Measurements from ENCODE around the gene TLN1.

Gene TLN1

DNA sequence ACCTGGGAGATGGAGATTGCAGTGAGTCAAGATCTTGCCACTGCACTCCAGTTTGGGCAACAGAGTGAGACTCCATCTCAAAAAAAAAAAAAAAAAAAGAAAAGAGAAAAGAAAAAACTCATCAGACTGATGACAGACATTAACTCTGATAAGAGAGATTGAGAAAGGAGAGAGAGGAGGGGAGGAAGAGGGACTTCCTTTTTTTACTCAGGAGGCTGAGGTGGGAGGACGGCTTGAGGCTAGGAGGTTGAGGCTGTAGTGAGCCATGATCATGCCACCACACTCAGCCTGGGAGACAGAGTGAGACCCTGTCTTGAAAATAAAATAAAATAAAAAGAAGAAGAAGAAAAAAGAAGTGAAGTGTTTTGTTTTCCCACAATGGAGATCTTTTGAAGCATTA, 31.8 kb upstream of the TLN1 start:
- Histone ChIP-seq H3K36me3 (ENCODE audit: control insufficient read depth, insufficient read depth, low read length) (peaks cover 4% of the 10 kb centered on the region; the same call in 1 of the 2 replicates), H3K4me1 (ENCODE audit: control insufficient read depth, insufficient read depth, low read length) (no peaks in the 10 kb centered on the region), H3K9me3 (ENCODE audit: control insufficient read depth, insufficient read depth, low read depth, low read length) (no peaks in the 10 kb centered on the region), H3K9ac (ENCODE audit: low read length) (no peak overlapping the region), H3K27me3 (ENCODE audit: control insufficient read depth, insufficient read depth, low read length) (no peaks in the 10 kb centered on the region), H3K27ac (ENCODE audit: low read depth, low read length) (no peak overlapping the region), H3K4me3 (ENCODE audit: low read depth, low read length) (no peak overlapping the region)

DNA sequence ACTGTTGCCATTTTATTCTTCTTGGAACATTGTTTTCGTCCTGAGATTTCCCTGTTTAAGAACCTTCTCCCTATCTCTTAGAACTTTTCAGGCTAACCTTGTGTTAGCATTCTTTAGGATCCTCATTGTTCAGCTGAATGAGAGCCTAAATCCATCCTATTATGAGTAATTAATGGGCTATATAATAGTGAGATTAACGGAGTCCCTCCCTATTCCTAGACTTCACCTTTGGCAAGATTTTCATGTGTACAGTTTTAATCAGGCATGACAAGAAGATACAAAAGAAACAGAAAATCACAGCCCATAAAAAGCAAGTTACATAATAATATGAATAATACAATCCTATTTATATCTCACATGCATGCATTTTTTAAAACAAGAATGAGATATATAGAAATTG, 31.2 kb upstream of the TLN1 start:
- H3K27me3 ChIP-seq (ENCODE audit: control insufficient read depth, insufficient read depth, low read length): no peaks in the 10 kb centered on the region
- no peak overlapping the region for H3K9ac ChIP-seq (ENCODE audit: low read length)
- H3K27ac ChIP-seq (ENCODE audit: low read depth, low read length): no peak overlapping the region
- no peak overlapping the region for H3K4me3 ChIP-seq (ENCODE audit: low read depth, low read length)
- no peaks in the 10 kb centered on the region for H3K9me3 ChIP-seq (ENCODE audit: control insufficient read depth, insufficient read depth, low read depth, low read length)
- peaks cover 4% of the 10 kb centered on the region; the same call in 1 of the 2 replicates for H3K36me3 ChIP-seq (ENCODE audit: control insufficient read depth, insufficient read depth, low read length)
- H3K4me1 ChIP-seq (ENCODE audit: control insufficient read depth, insufficient read depth, low read length): no peaks in the 10 kb centered on the region

DNA sequence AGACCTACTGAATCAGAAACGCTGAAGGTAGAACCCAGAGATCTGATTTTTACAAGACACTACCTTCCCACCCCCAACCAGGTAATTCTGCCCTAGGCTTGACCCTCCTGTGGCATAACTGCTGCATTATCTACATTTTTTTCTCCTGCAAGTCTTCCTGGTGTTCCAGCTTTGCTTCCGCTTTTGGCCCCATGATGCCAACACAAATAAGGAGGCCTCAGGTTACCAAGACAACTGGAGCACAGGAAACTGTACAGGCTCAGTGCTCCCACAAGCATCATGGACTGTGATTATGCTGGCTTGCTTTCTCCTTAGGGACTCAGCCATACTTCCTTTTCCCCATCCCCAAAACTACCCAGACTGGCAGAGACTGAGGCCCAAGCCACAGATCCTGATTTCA, 28.7 kb upstream of the TLN1 start:
- Histone ChIP-seq H3K4me1 (ENCODE audit: control insufficient read depth, insufficient read depth, low read length) (peaks cover 4% of the 10 kb centered on the region; the same call in 1 of the 2 replicates), H3K36me3 (ENCODE audit: control insufficient read depth, insufficient read depth, low read length) (peaks cover 4% of the 10 kb centered on the region; the same call in 1 of the 2 replicates), H3K9ac (ENCODE audit: low read length) (no peak overlapping the region), H3K4me3 (ENCODE audit: low read depth, low read length) (no peak overlapping the region), H3K27me3 (ENCODE audit: control insufficient read depth, insufficient read depth, low read length) (no peaks in the 10 kb centered on the region), H3K9me3 (ENCODE audit: control insufficient read depth, insufficient read depth, low read depth, low read length) (no peaks in the 10 kb centered on the region), H3K27ac (ENCODE audit: low read depth, low read length) (no peak overlapping the region)

DNA sequence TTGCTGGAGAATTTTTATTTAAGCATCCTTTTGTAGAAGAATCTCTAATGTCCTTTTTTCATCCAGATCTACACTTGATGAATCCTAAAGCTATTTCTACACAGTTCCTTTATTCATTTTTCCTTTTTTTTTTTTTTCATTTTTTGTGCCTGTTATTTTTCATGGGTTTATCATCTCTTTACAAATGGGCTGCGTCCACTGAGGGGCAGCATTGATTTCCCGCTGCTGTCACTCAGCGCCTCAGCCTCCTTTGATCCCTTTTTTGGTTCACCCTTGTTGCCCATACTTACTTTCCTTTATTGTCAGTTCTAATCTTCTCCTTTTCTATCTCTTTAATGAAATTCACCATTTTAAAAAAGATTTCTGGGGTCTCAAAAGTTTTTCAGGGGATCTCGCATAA, 27.8 kb upstream of the TLN1 start:
- no peaks in the 10 kb centered on the region for H3K9me3 ChIP-seq (ENCODE audit: control insufficient read depth, insufficient read depth, low read depth, low read length)
- no peak overlapping the region for H3K27ac ChIP-seq (ENCODE audit: low read depth, low read length)
- no peak overlapping the region for H3K4me3 ChIP-seq (ENCODE audit: low read depth, low read length)
- H3K9ac ChIP-seq (ENCODE audit: low read length): no peak overlapping the region
- no peaks in the 10 kb centered on the region for H3K27me3 ChIP-seq (ENCODE audit: control insufficient read depth, insufficient read depth, low read length)
- peaks cover 6% of the 10 kb centered on the region; the same call in 1 of the 2 replicates for H3K36me3 ChIP-seq (ENCODE audit: control insufficient read depth, insufficient read depth, low read length)
- H3K4me1 ChIP-seq (ENCODE audit: control insufficient read depth, insufficient read depth, low read length): peaks cover 4% of the 10 kb centered on the region; the same call in 1 of the 2 replicates

DNA sequence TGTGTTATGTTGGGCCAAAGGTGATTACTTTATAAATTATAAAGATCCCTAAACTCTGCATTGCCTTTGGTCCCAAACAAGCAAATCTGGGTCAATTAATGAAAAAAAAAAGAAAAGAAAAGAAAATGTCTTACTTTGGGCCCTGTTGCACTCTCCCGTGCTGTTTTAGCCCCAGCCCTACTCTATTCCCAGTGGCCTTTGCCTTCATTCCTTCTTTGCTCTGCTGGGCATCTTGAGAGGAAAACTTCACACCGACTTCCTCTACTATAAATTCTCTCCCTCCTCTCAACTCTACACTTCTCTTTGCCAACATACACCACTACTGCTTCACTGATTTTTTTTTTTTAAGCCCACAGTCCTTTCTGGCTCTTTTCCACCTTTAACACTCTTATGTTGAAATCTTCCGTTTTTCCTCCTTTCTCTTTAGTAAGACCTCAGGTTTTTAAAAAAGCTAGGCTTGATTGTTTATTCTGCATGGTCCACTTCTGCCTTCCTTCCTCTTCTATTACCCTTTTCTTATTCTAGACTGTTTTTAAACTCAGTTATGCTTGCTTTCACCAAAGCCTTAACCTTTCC, 26.6 kb upstream of the TLN1 start:
- Histone ChIP-seq H3K36me3 (ENCODE audit: control insufficient read depth, insufficient read depth, low read length) (peaks cover 13% of the 10 kb centered on the region), H3K4me3 (ENCODE audit: low read depth, low read length) (no peak overlapping the region), H3K27ac (ENCODE audit: low read depth, low read length) (no peak overlapping the region), H3K27me3 (ENCODE audit: control insufficient read depth, insufficient read depth, low read length) (no peaks in the 10 kb centered on the region), H3K9ac (ENCODE audit: low read length) (no peak overlapping the region), H3K4me1 (ENCODE audit: control insufficient read depth, insufficient read depth, low read length) (peaks cover 4% of the 10 kb centered on the region; the same call in 1 of the 2 replicates), H3K9me3 (ENCODE audit: control insufficient read depth, insufficient read depth, low read depth, low read length) (no peaks in the 10 kb centered on the region)

DNA sequence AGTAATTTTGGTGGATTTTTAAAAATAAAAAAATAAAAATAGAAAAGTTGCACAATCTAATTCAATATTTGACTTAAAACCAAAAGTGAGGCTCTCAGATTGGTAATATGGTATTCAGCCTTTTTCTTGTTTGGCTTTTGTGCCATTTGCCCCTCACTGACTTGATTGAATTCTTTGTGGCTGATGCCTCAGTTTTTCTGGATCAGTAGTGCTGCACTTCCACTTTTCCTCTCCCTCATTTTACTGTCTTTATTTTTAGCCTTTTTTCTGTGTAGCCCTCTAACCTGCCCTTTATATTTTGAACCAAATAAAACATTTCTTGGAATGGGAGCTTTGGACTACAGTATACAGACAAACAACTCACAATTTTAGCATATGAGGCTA, 25.9 kb upstream of the TLN1 start:
- H3K36me3 ChIP-seq (ENCODE audit: control insufficient read depth, insufficient read depth, low read length): peaks cover 20% of the 10 kb centered on the region
- peak overlapping the region; percentile 71 for H3K4me3 ChIP-seq (ENCODE audit: low read depth, low read length)
- peaks cover 4% of the 10 kb centered on the region; the same call in 1 of the 2 replicates for H3K4me1 ChIP-seq (ENCODE audit: control insufficient read depth, insufficient read depth, low read length)
- H3K9me3 ChIP-seq (ENCODE audit: control insufficient read depth, insufficient read depth, low read depth, low read length): no peaks in the 10 kb centered on the region
- H3K27ac ChIP-seq (ENCODE audit: low read depth, low read length): no peak overlapping the region
- no peak overlapping the region for H3K9ac ChIP-seq (ENCODE audit: low read length)
- no peaks in the 10 kb centered on the region for H3K27me3 ChIP-seq (ENCODE audit: control insufficient read depth, insufficient read depth, low read length)

DNA sequence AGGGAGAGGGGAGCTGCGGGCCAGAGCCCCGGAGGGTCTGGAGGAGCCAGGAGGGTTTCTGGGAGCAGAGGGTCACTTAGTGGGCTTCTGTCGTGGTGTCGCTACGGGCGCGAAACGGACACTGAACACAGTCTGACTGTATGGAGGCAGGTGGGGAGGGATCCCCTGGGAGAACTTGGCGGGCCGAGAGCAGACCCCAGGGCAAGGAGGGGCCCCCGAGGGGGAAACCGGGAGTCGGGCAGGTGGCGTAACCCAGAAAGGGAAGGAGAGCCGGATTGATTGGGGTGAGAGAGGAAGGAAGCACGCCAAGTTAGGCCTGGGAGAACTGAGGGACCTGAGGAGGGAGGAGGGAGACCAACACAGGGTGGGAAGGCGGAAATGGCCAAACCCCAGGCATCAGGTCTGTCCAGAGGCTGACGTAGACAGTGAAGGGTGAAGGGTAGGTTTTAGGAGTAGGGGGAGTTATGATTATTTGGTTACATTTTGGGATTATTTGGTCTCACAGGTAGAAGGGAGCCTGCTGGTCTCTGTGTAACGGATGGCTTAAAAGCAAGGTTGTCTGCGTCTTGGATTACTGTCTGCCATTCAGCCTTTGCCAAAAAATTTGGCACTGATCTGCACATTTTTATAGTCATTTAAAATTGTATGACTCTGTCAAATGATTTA, 25.4 kb upstream of the TLN1 start:
- peak overlapping the region; percentile 76 for H3K9ac ChIP-seq (ENCODE audit: low read length)
- H3K36me3 ChIP-seq (ENCODE audit: control insufficient read depth, insufficient read depth, low read length): peaks cover 26% of the 10 kb centered on the region
- peak overlapping the region; percentile 71 for H3K4me3 ChIP-seq (ENCODE audit: low read depth, low read length)
- H3K9me3 ChIP-seq (ENCODE audit: control insufficient read depth, insufficient read depth, low read depth, low read length): no peaks in the 10 kb centered on the region
- no peaks in the 10 kb centered on the region for H3K27me3 ChIP-seq (ENCODE audit: control insufficient read depth, insufficient read depth, low read length)
- H3K27ac ChIP-seq (ENCODE audit: low read depth, low read length): peak overlapping the region; percentile 66
- H3K4me1 ChIP-seq (ENCODE audit: control insufficient read depth, insufficient read depth, low read length): peaks cover 4% of the 10 kb centered on the region; the same call in 1 of the 2 replicates

DNA sequence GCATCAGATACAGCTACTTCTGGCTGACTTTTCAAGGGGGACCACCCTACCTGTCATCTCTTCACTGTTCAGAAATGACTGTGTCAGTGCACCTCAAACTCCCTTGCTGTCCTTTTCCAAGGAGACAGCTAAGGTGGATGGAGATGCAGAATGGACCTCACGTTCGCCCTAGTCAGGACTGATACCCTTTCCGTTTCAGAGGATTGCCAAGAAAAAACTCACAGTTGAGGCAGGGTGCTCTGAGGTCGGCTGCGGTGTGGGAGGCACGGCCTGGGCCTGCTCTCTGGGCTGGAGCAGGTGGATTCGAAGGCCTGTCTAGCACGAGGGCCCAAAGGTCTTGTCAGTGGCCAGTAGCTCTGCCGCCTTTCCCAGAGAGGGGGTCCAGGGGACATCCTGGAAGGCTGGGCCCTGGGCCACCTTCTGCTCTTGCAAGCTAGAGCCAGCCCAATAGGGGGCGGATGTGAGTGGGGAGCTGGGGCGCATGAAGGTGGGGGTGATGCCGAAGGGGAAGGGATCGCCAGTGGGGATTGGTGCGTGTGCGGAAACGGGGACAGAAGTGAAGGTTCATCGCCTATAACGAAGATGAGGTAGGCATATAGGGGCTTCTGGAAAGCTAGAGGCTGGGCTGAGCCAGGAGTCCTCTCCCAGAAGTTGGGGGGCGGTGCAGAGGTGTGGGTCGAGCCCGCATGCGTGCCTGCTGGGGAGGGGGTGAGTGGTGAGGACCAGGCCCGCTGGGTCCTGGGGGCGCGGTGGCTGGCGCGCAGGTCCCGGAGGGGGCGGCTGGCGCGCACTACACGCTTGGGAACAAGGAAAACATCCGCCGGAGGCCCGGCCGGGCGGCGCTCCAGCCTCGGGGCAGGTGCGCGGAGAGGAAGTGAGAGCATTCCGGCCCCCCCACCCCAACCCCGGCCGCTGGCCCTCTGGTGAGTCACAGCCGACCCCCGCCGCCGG, 24.6 kb upstream of the TLN1 start:
- Histone ChIP-seq H3K27ac (ENCODE audit: low read depth, low read length) (peak overlapping the region; percentile 66), H3K27me3 (ENCODE audit: control insufficient read depth, insufficient read depth, low read length) (no peaks in the 10 kb centered on the region), H3K4me3 (ENCODE audit: low read depth, low read length) (peak overlapping the region; percentile 71), H3K36me3 (ENCODE audit: control insufficient read depth, insufficient read depth, low read length) (peaks cover 34% of the 10 kb centered on the region), H3K4me1 (ENCODE audit: control insufficient read depth, insufficient read depth, low read length) (peaks cover 4% of the 10 kb centered on the region; the same call in 1 of the 2 replicates), H3K9me3 (ENCODE audit: control insufficient read depth, insufficient read depth, low read depth, low read length) (no peaks in the 10 kb centered on the region), H3K9ac (ENCODE audit: low read length) (peak overlapping the region; percentile 76)

DNA sequence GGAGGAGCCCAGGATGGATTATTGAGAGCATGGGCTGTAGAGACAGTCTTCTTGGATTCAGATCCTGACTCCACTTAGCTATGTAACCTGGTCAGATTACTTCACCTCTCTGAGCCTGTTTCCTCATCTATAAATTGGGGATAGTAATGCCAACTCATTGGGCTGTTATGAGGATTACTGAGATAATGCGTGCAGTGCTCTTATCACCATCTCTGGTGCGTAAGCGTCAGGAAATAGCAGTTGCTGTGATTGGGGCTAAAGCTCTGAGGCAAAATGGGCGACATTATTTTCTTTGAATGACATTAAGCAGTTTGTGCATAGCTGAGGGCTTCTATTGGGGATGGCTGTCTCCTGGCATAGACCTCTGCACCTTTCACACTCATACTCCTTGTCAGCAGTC, 23.1 kb upstream of the TLN1 start:
- Histone ChIP-seq H3K27ac (ENCODE audit: low read depth, low read length) (no peak overlapping the region), H3K36me3 (ENCODE audit: control insufficient read depth, insufficient read depth, low read length) (peaks cover 40% of the 10 kb centered on the region), H3K4me1 (ENCODE audit: control insufficient read depth, insufficient read depth, low read length) (peaks cover 5% of the 10 kb centered on the region; the same call in 1 of the 2 replicates), H3K27me3 (ENCODE audit: control insufficient read depth, insufficient read depth, low read length) (no peaks in the 10 kb centered on the region), H3K4me3 (ENCODE audit: low read depth, low read length) (no peak overlapping the region), H3K9ac (ENCODE audit: low read length) (no peak overlapping the region), H3K9me3 (ENCODE audit: control insufficient read depth, insufficient read depth, low read depth, low read length) (no peaks in the 10 kb centered on the region)

DNA sequence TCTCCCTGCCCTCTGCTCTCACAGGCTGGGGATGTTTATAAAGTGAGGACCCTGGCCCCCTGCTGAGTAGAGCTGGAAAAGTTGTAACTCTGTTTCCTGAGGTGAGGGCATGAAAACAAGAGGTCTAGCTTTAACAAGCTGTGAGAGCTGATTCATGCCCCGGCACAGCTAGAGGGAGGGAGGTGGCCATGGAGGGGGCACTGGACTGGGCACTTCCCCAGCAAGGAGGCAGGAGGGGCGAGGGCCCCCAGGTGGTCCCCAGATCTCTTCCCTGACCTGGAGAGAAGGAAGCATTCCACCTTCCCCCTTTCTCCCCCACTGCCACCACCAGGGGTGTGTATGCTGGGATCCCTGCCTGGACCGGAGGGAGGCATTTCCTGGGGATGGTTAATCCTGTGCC, 22.3 kb upstream of the TLN1 start, which contains the start of gene MSMP:
Gene MSMP (minus strand): TSS at position 13 of the 400 bp plus-strand sequence. CDS start 147 bp downstream, outside the sequence.
- peaks cover 40% of the 10 kb centered on the region for H3K36me3 ChIP-seq (ENCODE audit: control insufficient read depth, insufficient read depth, low read length)
- H3K9ac ChIP-seq (ENCODE audit: low read length): no peak within 1 kb of the TSS
- no peaks in the 10 kb centered on the region for H3K27me3 ChIP-seq (ENCODE audit: control insufficient read depth, insufficient read depth, low read length)
- no peaks in the 10 kb centered on the region for H3K9me3 ChIP-seq (ENCODE audit: control insufficient read depth, insufficient read depth, low read depth, low read length)
- H3K27ac ChIP-seq (ENCODE audit: low read depth, low read length): no peak within 1 kb of the TSS
- peaks cover 9% of the 10 kb centered on the region; the same call in 1 of the 2 replicates for H3K4me1 ChIP-seq (ENCODE audit: control insufficient read depth, insufficient read depth, low read length)
- H3K4me3 ChIP-seq (ENCODE audit: low read depth, low read length): no peak within 1 kb of the TSS

All from HUES6 (cell line).